Measurements from ENCODE around the gene EDRF1.

The EDRF1 gene

GRCh38 chr10:125788156-125789034 lies 68.9 kb downstream of the EDRF1 start:
- DNase-seq (ENCODE audit: low spot score), result no peak

- no peak for DNase-seq (ENCODE audit: low spot score)
These were observed 73.1 kb downstream of the EDRF1 start for GRCh38 chr10:125792342-125793300.

DNA sequence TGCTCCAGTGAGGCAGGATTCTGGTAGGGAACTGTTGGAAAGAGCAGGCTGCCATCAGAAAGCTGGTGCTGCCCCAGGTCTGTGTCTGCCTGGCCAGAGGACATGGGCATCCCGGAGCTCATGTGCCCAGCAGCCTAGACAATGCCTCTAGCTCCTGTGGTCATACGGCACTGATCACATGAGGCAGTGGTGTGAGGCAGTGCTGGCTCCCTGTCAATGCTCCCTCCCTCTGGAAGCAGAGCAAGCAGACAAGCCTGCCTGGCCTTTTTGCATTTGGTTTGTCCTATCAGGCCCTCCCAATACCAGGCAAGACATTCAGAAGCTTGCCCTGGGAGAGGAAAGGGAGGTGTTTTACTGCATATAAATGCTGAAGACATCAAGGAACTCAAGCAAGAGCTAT lies 75.6 kb downstream of the EDRF1 start:
- no peak for DNase-seq (ENCODE audit: low spot score)

DNA sequence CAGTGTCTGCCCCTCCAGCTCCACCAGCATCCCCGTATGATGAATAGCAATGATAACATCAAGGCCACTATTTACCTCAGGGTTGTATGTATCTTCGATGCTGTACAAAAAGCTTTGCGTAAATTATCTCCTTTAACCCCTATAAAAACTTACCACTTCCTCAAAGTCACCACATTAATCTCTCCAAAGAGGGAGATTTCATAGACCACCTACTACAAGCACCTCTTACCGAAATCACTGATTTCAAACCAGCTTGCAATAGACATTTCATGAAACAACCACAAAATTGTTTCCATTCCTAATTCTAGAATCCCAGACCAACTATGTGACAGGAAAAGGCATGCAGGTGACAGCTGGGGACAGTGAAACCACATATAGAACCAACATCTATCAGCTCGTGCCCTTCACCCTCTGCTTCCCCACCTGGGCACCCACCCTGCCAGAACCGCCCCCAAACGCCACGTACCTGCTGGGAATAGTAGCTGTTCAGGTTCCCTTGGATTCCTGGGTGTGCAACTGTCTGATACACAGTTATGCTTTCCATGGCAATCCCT lies 76.2 kb downstream of the EDRF1 start:
- DNase-seq (ENCODE audit: low spot score), result no peak

- no peak for DNase-seq (ENCODE audit: low spot score)
These were observed 77.9 kb downstream of the EDRF1 start for GRCh38 chr10:125797424-125797823.

DNA sequence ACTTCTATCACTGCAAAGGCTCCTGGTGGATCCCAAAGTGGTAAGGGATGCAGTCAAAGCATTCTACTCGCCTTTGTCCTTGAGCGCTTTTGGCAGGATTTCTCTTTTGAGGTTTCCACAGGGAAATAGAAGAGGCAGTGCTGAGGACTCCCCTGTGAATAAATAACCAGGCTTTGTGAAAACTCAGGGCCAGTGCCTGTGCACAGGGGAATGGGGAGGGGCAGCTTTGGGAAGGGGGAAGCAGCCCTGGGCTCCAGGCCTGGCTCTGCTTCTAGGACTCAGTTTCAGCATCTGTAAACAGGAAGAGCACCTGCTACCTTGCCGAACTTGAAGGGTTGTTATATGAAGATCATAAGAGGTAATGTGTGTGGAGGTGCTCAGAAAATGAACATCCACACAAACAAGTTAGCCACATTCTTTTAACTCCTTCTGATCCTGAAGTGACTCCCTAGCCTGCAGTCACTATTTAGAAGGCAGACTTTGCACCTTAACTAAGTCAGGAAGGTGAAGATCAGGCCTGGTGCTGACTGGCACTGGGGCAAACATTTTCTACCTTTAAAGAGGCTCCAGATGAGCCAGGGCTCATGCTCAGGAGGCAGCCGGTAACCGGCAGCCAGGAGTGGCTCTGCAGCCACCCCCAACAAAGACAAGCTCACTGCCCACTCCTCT lies 78.6 kb downstream of the EDRF1 start:
- no peak for DNase-seq (ENCODE audit: low spot score)

DNA sequence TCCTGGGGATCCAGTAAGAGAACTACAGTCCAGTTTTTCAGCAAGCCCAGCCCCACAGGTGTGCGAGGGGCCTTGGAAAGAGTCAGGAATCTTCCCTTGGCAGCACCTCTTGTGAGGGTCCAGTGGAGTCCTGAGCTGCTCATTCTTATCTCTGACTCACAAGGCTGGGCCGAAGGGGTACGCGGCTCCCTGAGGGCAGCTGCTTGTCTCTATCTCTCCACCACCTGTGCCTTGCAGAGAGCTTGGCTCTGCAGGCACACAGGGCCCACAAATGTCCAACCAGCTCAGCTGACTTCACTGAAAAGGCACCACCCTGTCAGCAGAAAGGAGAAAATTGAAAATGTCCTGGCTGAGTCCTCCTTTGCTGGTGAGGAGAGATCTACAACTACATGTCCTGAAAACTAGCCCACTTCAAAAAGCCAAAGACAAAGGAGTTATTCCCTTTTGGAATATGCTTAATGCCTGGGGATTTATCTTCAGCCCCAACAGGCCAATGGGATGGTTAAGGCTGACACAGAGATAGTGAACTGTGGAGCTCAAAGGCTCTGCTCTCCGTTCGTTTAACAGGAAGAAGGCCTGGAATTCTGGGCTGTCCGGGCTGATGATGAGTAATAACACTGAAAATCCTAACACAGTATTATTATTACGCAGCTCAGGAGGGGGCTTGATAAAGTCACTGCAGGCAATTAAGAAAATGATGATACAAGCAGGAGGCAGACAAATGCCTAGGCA lies 80.1 kb downstream of the EDRF1 start:
- no peak for DNase-seq (ENCODE audit: low spot score)

DNA sequence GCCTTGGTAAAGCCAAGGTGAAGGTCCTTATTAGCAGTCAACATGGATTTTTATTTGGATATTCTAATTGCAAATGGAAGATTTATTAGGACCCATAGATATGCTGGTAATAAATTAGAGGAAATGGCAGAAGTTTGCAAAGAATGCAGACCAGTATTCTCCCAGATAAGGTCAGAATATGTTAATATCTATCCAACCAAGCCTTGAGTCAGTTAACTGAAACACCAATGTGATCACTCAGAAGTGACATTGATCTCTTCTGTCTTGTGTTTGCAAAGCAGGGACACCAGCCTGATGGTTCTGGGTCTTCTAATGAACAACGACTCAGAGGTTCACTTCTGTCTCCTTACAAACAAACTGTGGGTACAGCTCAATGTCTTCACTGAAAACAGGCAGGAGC lies 82.1 kb downstream of the EDRF1 start:
- no peak for DNase-seq (ENCODE audit: low spot score)

- no peak for DNase-seq (ENCODE audit: low spot score)
These were observed 82.6 kb downstream of the EDRF1 start for GRCh38 chr10:125802131-125802530.

DNA sequence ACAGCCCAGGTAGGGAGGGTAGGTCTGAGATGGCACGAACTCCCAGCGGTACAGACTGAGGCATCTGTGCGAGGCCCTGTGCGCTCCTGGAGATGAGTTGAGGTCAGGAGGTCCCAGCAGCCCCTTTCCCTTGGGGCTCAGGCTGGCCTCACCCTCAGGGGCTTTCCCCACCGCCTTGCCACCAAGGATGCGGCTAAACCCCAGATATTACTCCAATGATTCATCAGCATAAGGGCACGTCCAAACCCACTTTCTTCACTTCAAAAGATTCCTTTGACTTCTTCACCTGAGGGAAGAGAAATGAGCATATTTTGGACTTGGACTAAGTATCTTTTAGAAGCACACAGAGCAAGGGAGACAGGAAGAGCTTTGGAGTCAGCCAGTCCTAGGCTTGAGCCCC lies 83.2 kb downstream of the EDRF1 start:
- no peak for DNase-seq (ENCODE audit: low spot score)

DNA sequence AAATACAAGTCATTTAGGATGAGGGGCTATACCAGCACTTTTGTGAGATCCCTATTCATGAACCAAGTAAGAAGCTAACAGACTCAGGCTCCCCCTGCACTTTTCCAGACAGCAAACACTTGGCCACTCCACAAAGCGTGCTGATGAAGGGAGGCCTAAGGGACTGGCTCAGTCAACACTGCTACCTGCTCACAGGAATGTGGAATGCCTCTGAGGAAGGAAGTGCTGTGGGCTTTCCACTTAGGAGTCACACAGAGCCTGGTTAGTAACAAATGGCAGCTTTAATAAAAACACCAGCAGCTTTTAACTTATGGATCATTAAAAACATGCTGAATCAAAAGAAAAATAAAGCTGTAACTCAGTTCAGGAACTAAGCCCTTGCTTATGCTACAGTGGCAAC lies 88.5 kb downstream of the EDRF1 start:
- DNase-seq (ENCODE audit: low spot score), result no peak

GRCh38 chr10:125811251-125811650 lies 91.7 kb downstream of the EDRF1 start:
- peak; percentile 73 for DNase-seq (ENCODE audit: low spot score)

- DNase-seq (ENCODE audit: low spot score), result no peak
These were observed 92.7 kb downstream of the EDRF1 start for GRCh38 chr10:125812128-125812750.
